Activated naive CD4-positive, alpha-beta T cell treated with anti-CD3 and anti-CD28 coated beads, Interleukin-2, amount 50 U/mL, for 72 hours (primary cell): ENCODE measurements around the gene DPEP2. TPM values are rescaled to one million over a fixed set of nuclear protein-coding genes. Genes with fewer than 3 reads are reported as not detected.
A peak's percentile ranks its signal among the peaks of the same experiment; 100 is the strongest.
"Not testable (repeated sequence)": the region's sequence is repeated elsewhere in the genome, so short reads cannot be mapped to it uniquely, and the experiment has no call there.

Experiments used
- ATAC-seq, 2 donors: fragments of 150-1000 bp; cut with Tn5 transposase; 2 replicates each; pipeline ENCODE4 v1.10.0; 2021; ENCODE audit warnings: mild to moderate bottlenecking in 2 of 2, moderate library complexity in 2 of 2
- DNase-seq, 2 donors: peaks; one replicate each; pipeline ENCODE4 v3.0.0; 2021 to 2022; ENCODE audit warnings: low spot score in 2 of 2
- H3K27ac Mint-ChIP-seq, 2 donors: one replicate each; pipeline ENCODE4 v1.8.0; 2022; ENCODE audit warnings: mild to moderate bottlenecking in 2 of 2, mixed read lengths in 2 of 2
- H3K36me3 Mint-ChIP-seq, 2 donors: one replicate each; pipeline ENCODE4 v1.8.0; 2022; ENCODE audit warnings: mixed read lengths in 2 of 2
- H3K9me3 Mint-ChIP-seq, 2 donors: one replicate each; pipeline ENCODE4 v1.8.0; 2022; ENCODE audit warnings: mixed read lengths in 2 of 2
- total RNA-seq, 2 donors: library from RNA; stranded (reverse); gene quantifications; one replicate each; pipeline ENCODE4 v1.2.3, GENCODE V29; 2022

The DPEP2 gene
- total RNA-seq, 2 donors from 2014 or later, result 2.5 to 6.3 TPM

- DNase-seq, result no peak
- no peak for ATAC-seq
- H3K27ac Mint-ChIP-seq, result no peak overlapping the region
- H3K36me3 Mint-ChIP-seq, result peaks cover 17 to 26% of the 10 kb centered on the region in 2 donors
- no peaks in the 10 kb centered on the region for H3K9me3 Mint-ChIP-seq
These were observed 19.9 kb upstream of the DPEP2 start for GRCh38 chr16:68019167-68019680.

- no peaks in the 10 kb centered on the region for H3K36me3 Mint-ChIP-seq
- H3K27ac Mint-ChIP-seq, result no peak within 1 kb of the TSS
- H3K9me3 Mint-ChIP-seq, result no peaks in the 10 kb centered on the region
- ATAC-seq, result no peak
- no peak for DNase-seq
These were observed 16.4 kb upstream of the DPEP2 start, which contains the start of gene DPEP2NB for GRCh38 chr16:68015681-68016080. Gene DPEP2NB (minus strand): TSS chr16:68015911. CDS start chr16:68015770, 141 bp downstream.

DNA sequence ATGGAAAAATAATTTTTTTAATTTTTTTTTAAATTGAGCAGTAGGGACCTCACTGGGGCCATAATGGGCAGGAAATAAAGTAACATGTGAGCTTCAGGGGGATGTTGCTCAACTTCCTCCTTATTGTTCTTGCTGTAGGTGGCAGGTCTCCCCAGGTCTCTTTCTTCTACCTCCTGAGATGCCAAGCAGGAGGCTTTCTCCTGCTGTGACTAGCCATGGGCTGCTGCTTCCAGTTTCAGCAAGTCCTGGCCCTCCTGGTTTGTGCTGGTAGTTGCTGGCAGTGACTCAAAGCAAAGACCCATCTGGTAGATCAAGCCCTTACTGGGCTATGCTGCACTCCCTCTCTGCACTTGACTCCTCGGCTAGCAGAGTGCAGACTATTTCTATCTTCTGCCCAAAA lies 14.2 kb upstream of the DPEP2 start:
- no peaks in the 10 kb centered on the region for H3K9me3 Mint-ChIP-seq
- no peaks in the 10 kb centered on the region for H3K36me3 Mint-ChIP-seq
- DNase-seq (no peak), ATAC-seq (peak in 1 of 2 donors; percentile 11)
- H3K27ac Mint-ChIP-seq, result no peak overlapping the region

GRCh38 chr16:68009872-68010271 lies 10.6 kb upstream of the DPEP2 start:
- not testable (repeated sequence) for H3K27ac Mint-ChIP-seq

DNA sequence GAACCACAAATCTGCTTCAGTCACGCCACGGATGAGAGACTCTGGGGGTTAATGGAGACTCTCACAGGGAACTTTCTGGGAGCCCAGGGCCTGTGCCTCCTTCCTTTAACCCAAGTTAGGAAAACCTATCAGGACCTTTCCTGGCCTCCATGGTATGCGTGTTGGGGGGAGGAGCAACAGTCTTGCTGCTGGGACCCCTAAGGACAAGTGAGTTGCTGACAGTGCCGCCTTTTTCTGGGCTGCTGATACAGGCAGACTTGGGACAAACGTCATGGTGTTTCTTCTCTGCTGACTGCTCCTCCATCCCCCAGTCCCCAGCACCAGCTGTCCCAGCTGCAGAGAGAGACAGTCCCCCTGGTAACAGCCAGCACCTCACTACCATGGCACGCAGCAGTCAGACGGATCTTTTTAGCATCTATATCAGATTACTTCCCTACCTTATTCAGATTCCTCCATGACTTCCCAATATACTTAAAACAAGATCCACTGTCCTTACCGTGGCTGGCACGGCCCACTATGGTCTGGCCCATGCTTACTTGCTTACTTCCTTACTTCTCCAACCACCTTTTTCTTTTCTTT lies 10.0 kb upstream of the DPEP2 start:
- Mint-ChIP-seq H3K36me3 (no peaks in the 10 kb centered on the region), H3K9me3 (no peaks in the 10 kb centered on the region), H3K27ac (no peak overlapping the region)
- DNase-seq (no peak), ATAC-seq (no peak)

More at GRCh38 chr16:68009872-68010271, 10.6 kb upstream of the DPEP2 start:
- not testable (repeated sequence) for H3K36me3 Mint-ChIP-seq, DNase-seq, H3K9me3 Mint-ChIP-seq, ATAC-seq

DNA sequence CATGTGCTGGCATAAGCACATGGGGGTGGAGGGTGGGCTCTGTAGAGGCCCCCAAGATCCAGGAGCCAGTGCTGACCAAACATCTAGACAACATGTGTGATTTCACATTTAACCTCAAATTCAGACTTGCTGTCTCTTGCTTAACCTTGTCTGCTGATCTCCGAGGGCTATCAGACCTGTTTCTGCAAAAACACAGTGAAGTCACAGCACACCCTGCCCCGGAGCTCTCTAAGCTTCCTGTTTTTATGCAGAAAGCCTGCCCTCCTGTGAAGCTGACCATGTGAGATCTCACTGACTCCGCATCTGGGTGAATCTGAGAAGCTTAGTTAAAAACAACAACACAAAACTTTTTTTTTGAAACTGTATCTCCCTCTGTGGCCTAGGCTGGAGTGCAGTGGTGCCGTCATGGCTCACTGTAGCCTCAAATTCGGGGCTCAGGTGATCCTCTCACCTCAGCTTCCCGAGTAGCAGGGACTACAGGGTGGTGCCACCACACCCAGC lies 6.6 kb upstream of the DPEP2 start:
- Mint-ChIP-seq H3K27ac (peak overlapping the region; percentile 84 to 88), H3K9me3 (no peaks in the 10 kb centered on the region), H3K36me3 (no peaks in the 10 kb centered on the region)
- ATAC-seq, result peak in 1 of 2 donors; percentile 89
- DNase-seq, result no peak

DNA sequence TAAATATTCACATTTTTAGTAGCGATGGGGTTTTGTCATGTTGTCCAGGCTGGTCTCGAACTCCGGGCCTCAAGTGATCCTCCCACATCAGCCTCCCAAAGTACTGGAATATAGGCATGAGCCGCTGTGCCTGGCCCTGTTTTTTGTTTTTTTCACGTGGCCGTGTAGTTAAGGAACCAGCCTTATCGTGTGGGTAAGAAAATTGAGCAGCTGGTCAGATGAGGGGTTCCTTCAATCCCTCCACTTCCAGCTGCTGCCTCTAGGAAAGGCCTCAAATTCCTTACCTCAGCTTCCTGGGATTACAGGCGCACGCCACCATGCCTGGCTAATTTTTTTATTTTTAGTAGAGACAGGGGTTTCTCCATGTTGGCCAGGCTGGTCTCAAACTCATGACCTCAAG lies 5.9 kb upstream of the DPEP2 start:
- Mint-ChIP-seq H3K9me3 (peaks cover 0 to 4% of the 10 kb centered on the region in 2 donors), H3K36me3 (no peaks in the 10 kb centered on the region), H3K27ac (peak overlapping the region; percentile 36 to 88)
- ATAC-seq, result no peak
- DNase-seq, result no peak

GRCh38 chr16:68003031-68003430 lies 3.7 kb upstream of the DPEP2 start:
- DNase-seq, result no peak
- peaks cover 4 to 7% of the 10 kb centered on the region in 2 donors for H3K36me3 Mint-ChIP-seq
- peaks cover 3 to 4% of the 10 kb centered on the region in 2 donors for H3K9me3 Mint-ChIP-seq
- no peak overlapping the region for H3K27ac Mint-ChIP-seq
- ATAC-seq, result no peak

GRCh38 chr16:68000450-68000849 lies 1.2 kb upstream of the DPEP2 start:
- ATAC-seq (no peak), DNase-seq (no peak)
- H3K36me3 Mint-ChIP-seq, result peaks cover 4 to 7% of the 10 kb centered on the region in 2 donors
- peaks cover 3 to 4% of the 10 kb centered on the region in 2 donors for H3K9me3 Mint-ChIP-seq
- peak overlapping the region in 1 of 2 donors; percentile 84 for H3K27ac Mint-ChIP-seq

DNA sequence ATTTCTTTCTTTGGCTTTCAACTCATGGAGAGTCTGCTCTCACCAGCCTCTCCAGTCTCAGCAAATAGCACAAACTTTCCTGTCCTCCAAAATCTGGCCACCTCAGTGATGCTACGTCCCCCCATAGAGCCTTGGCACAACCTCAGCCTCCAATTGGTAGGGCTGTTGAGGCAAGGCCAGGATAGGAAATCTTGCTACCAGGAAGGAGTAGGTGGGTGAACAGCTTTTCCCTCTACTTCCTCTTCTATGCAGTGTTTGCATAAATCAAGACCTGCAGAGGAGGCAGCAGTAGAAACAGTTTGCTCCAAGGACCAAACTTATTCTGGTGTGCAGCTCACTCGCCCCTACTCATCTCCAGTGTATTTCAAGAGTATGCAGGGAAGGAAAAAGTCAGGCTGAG lies 701 bp upstream of the DPEP2 start:
- peak; percentile 12 to 38 for ATAC-seq
- peaks cover 4 to 7% of the 10 kb centered on the region in 2 donors for H3K36me3 Mint-ChIP-seq
- peaks cover 3 to 4% of the 10 kb centered on the region in 2 donors for H3K9me3 Mint-ChIP-seq
- DNase-seq, result no peak
- peak overlapping the region; percentile 84 to 92 for H3K27ac Mint-ChIP-seq

GRCh38 chr16:67998231-67998778 lies 979 bp downstream of the DPEP2 start:
- not testable (repeated sequence) for ATAC-seq, H3K36me3 Mint-ChIP-seq, H3K9me3 Mint-ChIP-seq, DNase-seq
- peak overlapping the region in 1 of 2 donors; percentile 84 for H3K27ac Mint-ChIP-seq

DNA sequence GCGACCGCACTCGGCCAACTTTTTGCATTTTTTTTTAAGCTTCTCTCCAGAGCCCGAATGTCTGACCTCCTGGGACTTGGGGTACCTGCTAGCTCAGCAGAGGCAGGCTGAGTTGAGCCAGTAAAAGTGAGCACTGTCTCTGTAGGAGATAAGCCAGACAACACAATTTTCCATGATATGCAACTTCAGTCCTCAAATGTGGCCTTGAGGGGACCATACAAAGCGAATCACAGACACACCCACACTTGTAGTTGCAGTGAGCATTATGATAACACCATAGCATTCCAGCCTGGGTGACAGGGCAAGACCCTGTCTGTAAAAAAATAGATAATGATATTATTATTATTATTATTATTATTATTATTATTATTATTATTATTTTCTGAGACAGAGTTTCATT lies 2.6 kb downstream of the DPEP2 start:
- ATAC-seq, result no peak
- H3K27ac Mint-ChIP-seq, result no peak overlapping the region

DNA sequence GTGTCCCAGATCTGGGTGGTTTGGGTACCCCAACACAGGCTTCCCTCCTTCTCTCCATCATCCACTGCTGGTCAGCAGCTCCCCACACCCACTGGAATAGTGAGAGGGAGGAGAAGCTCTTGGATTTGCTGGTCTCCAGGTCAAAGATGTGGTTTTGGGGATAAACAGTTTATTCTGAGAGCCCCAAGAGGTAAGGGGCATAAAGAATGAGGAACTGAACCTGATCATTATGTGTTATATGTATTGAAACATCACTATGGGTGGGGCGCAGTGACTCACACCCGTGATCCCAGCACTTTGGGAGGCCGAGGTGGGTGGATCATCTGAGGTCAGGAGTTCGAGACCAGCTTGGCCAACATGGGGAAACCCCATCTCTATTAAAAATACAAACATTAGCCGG lies 3.9 kb downstream of the DPEP2 start:
- Mint-ChIP-seq H3K27ac (peak overlapping the region in 1 of 2 donors; percentile 95), H3K9me3 (peaks cover 2 to 3% of the 10 kb centered on the region in 2 donors), H3K36me3 (peaks cover 4 to 7% of the 10 kb centered on the region in 2 donors)
- DNase-seq, result no peak
- no peak for ATAC-seq

More for the DNA sequence above, 2.6 kb downstream of the DPEP2 start:
- peaks cover 4 to 7% of the 10 kb centered on the region in 2 donors for H3K36me3 Mint-ChIP-seq
- H3K9me3 Mint-ChIP-seq, result peaks cover 3 to 4% of the 10 kb centered on the region in 2 donors
- DNase-seq, result no peak

- H3K27ac Mint-ChIP-seq, result peak overlapping the region; percentile 95 to 97
- not testable (repeated sequence) for DNase-seq
- ATAC-seq, result peak; percentile 10 to 25
These were observed 5.3 kb downstream of the DPEP2 start for GRCh38 chr16:67994040-67994408.

DNA sequence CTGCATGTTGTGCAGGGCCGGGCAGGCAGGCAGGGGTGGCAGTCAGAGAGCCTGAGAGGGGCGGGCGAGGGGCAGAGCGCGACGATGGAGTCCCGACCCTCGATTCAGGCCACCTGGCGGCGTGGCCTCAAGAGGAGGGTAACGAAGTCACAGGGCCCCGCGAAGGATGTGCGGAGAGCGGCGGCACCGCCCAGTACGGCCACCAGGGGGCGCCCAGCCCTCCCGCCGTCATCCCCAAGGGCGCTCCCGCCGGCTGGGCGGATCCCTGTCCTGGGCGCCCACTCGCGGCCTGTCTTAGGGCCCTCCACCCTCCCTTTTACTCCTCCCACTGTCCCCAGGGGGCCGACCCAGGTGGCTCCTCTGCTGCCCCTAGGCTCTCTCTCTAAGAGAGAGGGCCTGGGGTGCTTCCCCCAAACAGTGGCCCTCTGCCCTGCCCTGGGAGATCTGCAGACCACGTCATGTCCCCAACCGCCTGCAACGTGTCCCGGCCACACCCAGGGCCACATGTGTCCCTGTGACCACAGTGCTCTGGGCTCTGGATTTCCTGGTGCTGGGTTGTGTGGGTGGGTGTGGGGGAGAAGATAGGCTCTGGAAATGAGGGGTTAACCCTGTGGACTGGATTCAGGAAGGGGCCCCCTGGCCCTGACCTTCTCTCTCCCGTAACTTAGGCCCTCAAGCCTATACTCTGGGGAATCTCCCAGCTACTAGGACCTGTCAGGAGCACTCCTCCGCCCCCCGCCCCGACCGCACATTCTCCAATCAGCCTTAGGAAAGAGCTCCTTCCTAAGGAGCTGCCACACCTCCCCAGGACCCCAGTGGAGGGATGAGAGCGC lies 5.9 kb downstream of the DPEP2 start:
- ATAC-seq (peak; percentile 92 to 93), DNase-seq (peak; percentile 90 to 92)
- Mint-ChIP-seq H3K9me3 (no peaks in the 10 kb centered on the region), H3K27ac (peak overlapping the region; percentile 95 to 97), H3K36me3 (no peaks in the 10 kb centered on the region)

More at GRCh38 chr16:67994040-67994408, 5.3 kb downstream of the DPEP2 start:
- not testable (repeated sequence) for H3K36me3 Mint-ChIP-seq, H3K9me3 Mint-ChIP-seq

DNA sequence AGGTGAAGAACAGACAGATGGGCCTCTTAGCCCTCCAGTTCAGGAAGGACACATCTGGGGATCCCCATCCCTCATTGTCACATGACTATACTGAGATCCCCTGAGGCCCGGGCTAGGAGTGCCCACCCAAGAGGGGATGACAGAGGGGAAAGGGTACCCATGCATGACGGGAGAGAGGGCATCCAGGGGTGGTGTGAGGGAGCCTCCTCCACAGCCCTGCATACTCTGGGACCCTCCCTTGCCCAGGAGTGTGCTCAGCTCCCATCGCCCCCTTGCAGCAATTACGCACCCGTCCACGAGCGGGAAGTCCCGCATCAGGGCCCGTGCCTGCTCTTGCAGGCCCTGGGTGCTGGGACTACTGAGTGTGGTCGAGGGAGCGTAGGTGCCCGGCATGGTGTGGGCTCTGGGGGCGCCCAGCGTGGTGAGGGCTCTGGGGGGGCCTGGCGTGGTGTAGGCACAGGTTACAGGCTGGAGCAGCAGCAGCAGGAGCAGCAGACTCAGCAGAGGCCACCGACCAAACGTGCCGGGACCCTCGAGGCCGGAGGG lies 6.5 kb downstream of the DPEP2 start:
- DNase-seq (peak in 1 of 2 donors; percentile 63), ATAC-seq (no peak)
- H3K27ac Mint-ChIP-seq, result peak overlapping the region in 1 of 2 donors; percentile 95
- no peaks in the 10 kb centered on the region for H3K36me3 Mint-ChIP-seq
- H3K9me3 Mint-ChIP-seq, result no peaks in the 10 kb centered on the region
